HG03442 (cell line): ENCODE data around the gene G2E3.
"Not testable (repeated sequence)": the region's sequence is repeated elsewhere in the genome, so short reads cannot be mapped to it uniquely, and the experiment has no call there.

ENCODE experiments used
- ATAC-seq: cut with Tn5 transposase; IDR thresholded peaks from one replicate; pipeline ENCODE4 v1.9.1; 2021; ENCODE audit warnings: mild to moderate bottlenecking, moderate library complexity; ENCODE audit not compliant: unreplicated experiment

The G2E3 gene

GRCh38 chr14:30600922-30601918 lies 42.3 kb downstream of the G2E3 start:
- ATAC-seq, result peak; percentile 63

GRCh38 chr14:30603402-30603801 lies 44.4 kb downstream of the G2E3 start:
- ATAC-seq, result no peak

GRCh38 chr14:30604696-30605095 lies 45.7 kb downstream of the G2E3 start:
- ATAC-seq, result not testable (repeated sequence)

- no peak for ATAC-seq
Observed at GRCh38 chr14:30607156-30607780, 48.3 kb downstream of the G2E3 start.

GRCh38 chr14:30608533-30609006 lies 49.6 kb downstream of the G2E3 start:
- no peak for ATAC-seq

GRCh38 chr14:30610787-30611343 lies 51.9 kb downstream of the G2E3 start:
- ATAC-seq, result no peak

- no peak for ATAC-seq
Observed at GRCh38 chr14:30614155-30614554, 55.2 kb downstream of the G2E3 start.

- peak; percentile 48 for ATAC-seq
Observed at GRCh38 chr14:30620178-30620577, 61.2 kb downstream of the G2E3 start.

GRCh38 chr14:30621354-30621939 lies 62.5 kb downstream of the G2E3 start:
- peak; percentile 0 for ATAC-seq

- ATAC-seq, result peak; percentile 91
Observed at GRCh38 chr14:30621940-30622830, 63.2 kb downstream of the G2E3 start, which contains the start of gene SCFD1. SCFD1 (plus strand) TSS chr14:30622319; CDS start chr14:30622339, 20 bp downstream.

GRCh38 chr14:30623412-30624131 lies 64.6 kb downstream of the G2E3 start:
- no peak for ATAC-seq

- ATAC-seq, result no peak
Observed at GRCh38 chr14:30624132-30624423, 65.1 kb downstream of the G2E3 start.

GRCh38 chr14:30625533-30625932 lies 66.6 kb downstream of the G2E3 start:
- ATAC-seq, result no peak

GRCh38 chr14:30629432-30629831 lies 70.5 kb downstream of the G2E3 start:
- ATAC-seq, result not testable (repeated sequence)

GRCh38 chr14:30630248-30630647 lies 71.3 kb downstream of the G2E3 start:
- ATAC-seq, result no peak

GRCh38 chr14:30632730-30633129 lies 73.8 kb downstream of the G2E3 start:
- no peak for ATAC-seq

- ATAC-seq, result no peak
Observed at GRCh38 chr14:30638926-30639325, 80.0 kb downstream of the G2E3 start.

GRCh38 chr14:30641207-30641606 lies 82.2 kb downstream of the G2E3 start:
- no peak for ATAC-seq

- not testable (repeated sequence) for ATAC-seq
Observed at GRCh38 chr14:30644462-30644861, 85.5 kb downstream of the G2E3 start.

- no peak for ATAC-seq
Observed at GRCh38 chr14:30645600-30645999, 86.6 kb downstream of the G2E3 start.
